GM12878 (cell line): ENCODE data around the gene DNMT1. TPM values are rescaled to one million over a fixed set of nuclear protein-coding genes. Genes with fewer than 3 reads are reported as not detected.

Experiments
- CBFB ChIP-seq: IDR thresholded peaks from 2 replicates; pipeline ENCODE4 v1.6.1; 2016; ENCODE audit warnings: antibody characterized with exemption, low read depth
- CEBPB ChIP-seq, 2 experiments: fragments of 150-350 bp in 1 of 2; IDR thresholded peaks; 2 replicates each; pipeline ENCODE4 v1.6.1; 2012 to 2014; ENCODE audit warnings: low read depth in 2 of 2, low read length in 2 of 2, borderline replicate concordance in 1 of 2, inconsistent platforms in 1 of 2
- IRF3 ChIP-seq: fragments of 450-650 bp; IDR thresholded peaks from 2 replicates; pipeline ENCODE4 v1.6.1; 2014; ENCODE audit warnings: mild to moderate bottlenecking
- IRF4 ChIP-seq: IDR thresholded peaks from 2 replicates; pipeline ENCODE4 v1.6.1; 2011; ENCODE audit warnings: low read depth, low read length
- JUND ChIP-seq: IDR thresholded peaks from 2 replicates; pipeline ENCODE4 v1.6.1; 2012; ENCODE audit warnings: low read depth, mild to moderate bottlenecking, low read length, improper control_type of control experiment, moderate library complexity
- KLF5 ChIP-seq: fragments of 450-650 bp; IDR thresholded peaks from 2 replicates; pipeline ENCODE4 v1.6.1; 2014; ENCODE audit warnings: mild to moderate bottlenecking; ENCODE audit not compliant: partially characterized antibody
- LARP7 ChIP-seq: fragments of 450-650 bp; IDR thresholded peaks from 2 replicates; pipeline ENCODE4 v1.6.1; 2017; ENCODE audit warnings: mild to moderate bottlenecking
- NR2C1 ChIP-seq: fragments of 450-650 bp; IDR thresholded peaks from 2 replicates; pipeline ENCODE4 v1.6.1; 2017; ENCODE audit warnings: antibody characterized with exemption, mild to moderate bottlenecking, moderate library complexity
- NRF1 ChIP-seq: conservative IDR thresholded peaks from 2 replicates; pipeline ENCODE4 v1.6.1; 2011; ENCODE audit warnings: mild to moderate bottlenecking, low read depth, low read length, improper control_type of control experiment
- POU2F2 ChIP-seq: IDR thresholded peaks from 3 replicates; pipeline ENCODE4 v1.6.1; 2011; ENCODE audit warnings: low read depth, mild to moderate bottlenecking, low read length, borderline replicate concordance
- RCOR1 ChIP-seq: conservative IDR thresholded peaks from 2 replicates; pipeline ENCODE4 v1.6.1; 2012; ENCODE audit warnings: low read depth, low read length, improper control_type of control experiment
- SKIL ChIP-seq: fragments of 450-650 bp; IDR thresholded peaks from 2 replicates; pipeline ENCODE4 v1.6.1; 2017; ENCODE audit warnings: mild to moderate bottlenecking, low read depth, inconsistent platforms; ENCODE audit not compliant: poor library complexity, severe bottlenecking
- SMC3 ChIP-seq: IDR thresholded peaks from 2 replicates; pipeline ENCODE4 v1.6.1; 2011; ENCODE audit warnings: low read length, improper control_type of control experiment, borderline replicate concordance
- SREBF1 ChIP-seq: IDR thresholded peaks from 2 replicates; pipeline ENCODE4 v1.6.1; 2012; ENCODE audit warnings: mild to moderate bottlenecking, low read length
- STAT1 ChIP-seq: fragments of 450-650 bp; conservative IDR thresholded peaks from 2 replicates; pipeline ENCODE4 v1.6.1; 2014; ENCODE audit warnings: antibody characterized with exemption, mild to moderate bottlenecking
- TARDBP ChIP-seq: IDR thresholded peaks from 2 replicates; pipeline ENCODE4 v1.6.1; 2016; ENCODE audit warnings: borderline replicate concordance
- ZSCAN29 ChIP-seq: fragments of 450-650 bp; IDR thresholded peaks from 2 replicates; pipeline ENCODE4 v1.6.1; 2017; ENCODE audit warnings: mild to moderate bottlenecking, moderate library complexity
- polyA plus RNA-seq, 11 experiments: library from polyadenylated mRNA; depleted of rRNA in 4 of 11; unstranded in 6 of 11; stranded (reverse) in 5 of 11; fragments of >200 nt; fragmentation: Nextera tagmentation in 4 of 11; fragmentation: Illumina TruSeq in 1 of 11; extraction: Ambion mirVana in 4 of 11; extraction: Trizol in 1 of 11; gene quantifications; 1 replicate in 1 of 11; 2 replicates in 10 of 11; pipeline versions ENCODE4 v1.2.1 to v1.2.3, GENCODE V29; 2011 to 2016; ENCODE audit warnings: inconsistent platforms in 2 of 11, missing spikeins in 2 of 11, low read depth in 1 of 11
- total RNA-seq, 4 experiments: library from RNA; depleted of rRNA in 3 of 4; stranded (reverse); fragments of >200 nt in 3 of 4; fragmentation: Illumina TruSeq in 1 of 4; extraction: Trizol in 1 of 4; gene quantifications; 2 replicates each; pipeline versions ENCODE4 v1.2.1 to v1.2.3, GENCODE V29; 2013 to 2021
- TF ChIP-seq, protein P1 (sequence below): IDR thresholded peaks from 2 replicates; pipeline ENCODE4 v1.6.1; 2012; ENCODE audit warnings: low read depth, low read length, improper control_type of control experiment
- TF ChIP-seq, protein P2 (sequence below): fragments of 450-650 bp; IDR thresholded peaks from 2 replicates; pipeline ENCODE4 v1.6.1; 2016; ENCODE audit warnings: mild to moderate bottlenecking

DNMT1 gene
- total and polyA plus RNA-seq, 10 of the 15 experiments (the other 5 are each of a cell fraction or from before 2014, with no cell fraction given), result 70.0 to 290 (median 133) TPM

DNA sequence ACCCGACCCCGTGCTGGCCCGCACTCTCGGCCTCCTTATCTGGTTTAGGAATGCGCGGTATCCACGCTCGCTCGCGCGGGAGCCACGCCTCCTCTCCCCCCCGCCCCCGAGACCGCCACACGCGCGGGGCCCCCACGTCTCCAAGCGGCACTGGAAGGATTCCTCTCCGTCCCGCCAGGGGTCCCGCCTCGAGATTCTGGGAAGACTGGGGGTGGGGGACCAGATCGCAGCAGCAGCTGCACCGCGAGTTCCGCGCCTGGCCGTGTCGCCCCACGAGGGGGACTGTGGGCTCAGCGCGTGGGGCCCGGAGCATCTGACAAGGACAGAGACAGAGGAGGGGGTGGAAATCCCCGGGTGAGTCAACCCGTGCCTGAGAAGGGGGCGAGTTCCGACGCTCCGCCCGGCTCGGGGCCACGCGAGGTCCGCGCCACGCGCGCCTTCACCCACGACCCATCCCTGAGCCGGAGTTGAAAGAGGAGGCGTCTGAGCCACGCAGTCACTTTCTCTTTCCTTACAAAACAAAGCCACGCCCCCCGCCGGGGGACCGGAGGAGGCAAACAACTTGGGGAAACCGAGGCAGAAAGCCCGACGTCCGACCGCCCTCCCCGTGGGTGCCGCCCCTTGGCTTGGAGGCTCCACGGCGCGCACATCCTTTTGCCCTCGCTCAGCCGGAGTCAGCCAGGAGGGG is 35.6 kb upstream of the DNMT1 start (continued):
- no peak for TF ChIP-seq SKIL
- TF ChIP-seq JUND, result 0 out of 2 replicates have a peak, but pooled peaks have one; percentile 49
- no peak for TF ChIP-seq NRF1
- no peak for TF ChIP-seq NR2C1
- TF ChIP-seq ZSCAN29, result no peak
- no peak for TF ChIP-seq IRF4
- no peak for TF ChIP-seq RCOR1
- peak; percentile 59; the same call in 1 of the 2 replicates for TF ChIP-seq LARP7
- no peak for TF ChIP-seq STAT1
- no peak for TF ChIP-seq POU2F2
- TF ChIP-seq SREBF1, result no peak
- TF ChIP-seq TARDBP, result 0 out of 2 replicates have a peak, but pooled peaks have one; percentile 41
- TF ChIP-seq, protein P1, sequence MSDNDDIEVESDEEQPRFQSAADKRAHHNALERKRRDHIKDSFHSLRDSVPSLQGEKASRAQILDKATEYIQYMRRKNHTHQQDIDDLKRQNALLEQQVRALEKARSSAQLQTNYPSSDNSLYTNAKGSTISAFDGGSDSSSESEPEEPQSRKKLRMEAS, result no peak; the same call in 1 of the 2 replicates
- peak; percentile 1; the same call in 1 of the 2 replicates for TF ChIP-seq SMC3
- TF ChIP-seq CBFB, result no peak
- TF ChIP-seq, protein P2, sequence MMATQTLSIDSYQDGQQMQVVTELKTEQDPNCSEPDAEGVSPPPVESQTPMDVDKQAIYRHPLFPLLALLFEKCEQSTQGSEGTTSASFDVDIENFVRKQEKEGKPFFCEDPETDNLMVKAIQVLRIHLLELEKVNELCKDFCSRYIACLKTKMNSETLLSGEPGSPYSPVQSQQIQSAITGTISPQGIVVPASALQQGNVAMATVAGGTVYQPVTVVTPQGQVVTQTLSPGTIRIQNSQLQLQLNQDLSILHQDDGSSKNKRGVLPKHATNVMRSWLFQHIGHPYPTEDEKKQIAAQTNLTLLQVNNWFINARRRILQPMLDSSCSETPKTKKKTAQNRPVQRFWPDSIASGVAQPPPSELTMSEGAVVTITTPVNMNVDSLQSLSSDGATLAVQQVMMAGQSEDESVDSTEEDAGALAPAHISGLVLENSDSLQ, result peak; percentile 21; the same call in 1 of the 2 replicates
- TF ChIP-seq KLF5, result no peak
- 0 out of 4 replicates have a peak, but pooled peaks of 1 of the 2 experiments have one; percentile 32 for TF ChIP-seq CEBPB (IDR thresholded peaks at IDR 0.05; ENCODE audit: borderline replicate concordance in 1 of 2, low read depth in 2 of 2, low read length in 2 of 2)
- no peak for TF ChIP-seq IRF3
